IMR-90 (cell line): ENCODE measurements around the gene COL8A1. TPM values are rescaled to one million over a fixed set of nuclear protein-coding genes. Genes with fewer than 3 reads are reported as not detected.

Experiments
- ATAC-seq: fragments of 200-7000 bp; cut with Tn5 transposase; 2 replicates; pipeline ENCODE4 v1.9.1; 2020; ENCODE audit warnings: low read depth, mild to moderate bottlenecking, moderate library complexity
- BruUV-seq: library from RNA; stranded (reverse); fragments of 400-500 nt; replicated peaks from 2 replicates; lab custom pipeline; 2021; lab: Mats Ljungman, UMichigan
- CTCF ChIA-PET: fragments of 300-600 bp; formaldehyde crosslinking; extraction: SDS; loops from one replicate; lab custom pipeline; 2021; ENCODE audit warnings: antibody characterized with exemption; lab: Yijun Ruan, JAX
- POLR2A ChIA-PET: fragments of 300-600 bp; sonication (Branson Sonifier 250); formaldehyde crosslinking; loops from one replicate; lab custom pipeline; 2022; ENCODE audit warnings: antibody characterized with exemption; ENCODE audit not compliant: unreplicated experiment; lab: Charles Lee
- DNase-seq: peaks from one replicate; pipeline ENCODE4 v3.0.0; 2013
- H2AFZ ChIP-seq: replicated peaks from 2 replicates; pipeline ENCODE3; 2013; ENCODE audit warnings: low read length, mild to moderate bottlenecking; ENCODE audit not compliant: poor library complexity
- H2AK5ac ChIP-seq: 2 replicates; pipeline ENCODE4 v1.6.1; 2013; ENCODE audit warnings: low read depth, low read length, inconsistent platforms
- H2AK9ac ChIP-seq: replicated peaks from 2 replicates; pipeline ENCODE3; 2013; ENCODE audit warnings: mild to moderate bottlenecking, low read depth, low read length, moderate library complexity; ENCODE audit not compliant: poor library complexity
- H2BK120ac ChIP-seq: 2 replicates; pipeline ENCODE4 v1.6.1; 2013; ENCODE audit warnings: low read depth, low read length, inconsistent platforms
- H2BK15ac ChIP-seq: 3 replicates; pipeline ENCODE4 v1.6.1; 2013; ENCODE audit warnings: low read depth, low read length, inconsistent platforms
- H2BK20ac ChIP-seq: 2 replicates; pipeline ENCODE4 v1.6.1; 2013; ENCODE audit warnings: low read depth, mild to moderate bottlenecking, inconsistent platforms, low read length, moderate library complexity
- H2BK5ac ChIP-seq: 2 replicates; pipeline ENCODE4 v1.6.1; 2013; ENCODE audit warnings: mild to moderate bottlenecking, low read depth, low read length, inconsistent platforms; ENCODE audit not compliant: poor library complexity, severe bottlenecking
- H3K14ac ChIP-seq: replicated peaks from 2 replicates; pipeline ENCODE4 v1.6.1; 2013; ENCODE audit warnings: low read depth, low read length, inconsistent platforms
- H3K18ac ChIP-seq: 2 replicates; pipeline ENCODE4 v1.6.1; 2013; ENCODE audit warnings: low read depth, low read length, control low read depth
- H3K23ac ChIP-seq: 2 replicates; pipeline ENCODE4 v1.6.1; 2013; ENCODE audit warnings: low read depth, low read length, inconsistent platforms
- H3K27ac ChIP-seq: 2 replicates; pipeline ENCODE4 v1.5.1; 2013; ENCODE audit warnings: mild to moderate bottlenecking, control low read depth, low read length; ENCODE audit not compliant: insufficient read depth
- H3K27me3 ChIP-seq: 2 replicates; pipeline ENCODE4 v1.6.1; 2013; ENCODE audit warnings: low read length; ENCODE audit not compliant: control insufficient read depth, insufficient read depth
- H3K36me3 ChIP-seq: 2 replicates; pipeline ENCODE4 v1.6.1; 2013; ENCODE audit warnings: low read length, mixed read lengths; ENCODE audit not compliant: control insufficient read depth, insufficient read depth
- H3K4ac ChIP-seq: 2 replicates; pipeline ENCODE4 v1.6.1; 2013; ENCODE audit warnings: low read depth, low read length, inconsistent platforms
- H3K4me1 ChIP-seq: 2 replicates; pipeline ENCODE4 v1.6.1; 2013; ENCODE audit warnings: low read length, mixed read lengths; ENCODE audit not compliant: control insufficient read depth, insufficient read depth
- H3K4me2 ChIP-seq: 2 replicates; pipeline ENCODE4 v1.6.1; 2013; ENCODE audit warnings: low read depth, mild to moderate bottlenecking, control low read depth, low read length, moderate library complexity
- H3K4me3 ChIP-seq: 2 replicates; pipeline ENCODE4 v1.5.1; 2013; ENCODE audit warnings: low read depth, mild to moderate bottlenecking, control low read depth, low read length, moderate library complexity; ENCODE audit not compliant: insufficient read depth
- H3K56ac ChIP-seq: 2 replicates; pipeline ENCODE4 v1.6.1; 2013; ENCODE audit warnings: low read length, inconsistent platforms; ENCODE audit not compliant: insufficient read depth; ENCODE audit errors: extremely low read depth
- H3K79me1 ChIP-seq, 2 experiments: 2 replicates each; pipeline ENCODE4 v1.6.1; 2013; ENCODE audit warnings: low read length in 2 of 2, inconsistent platforms in 1 of 2, low read depth in 1 of 2
- H3K9ac ChIP-seq: 2 replicates; pipeline ENCODE4 v1.6.1; 2013; ENCODE audit warnings: low read depth, low read length, control low read depth
- H3K9me1 ChIP-seq: 2 replicates; pipeline ENCODE4 v1.6.1; 2013; ENCODE audit warnings: low read length, inconsistent platforms; ENCODE audit not compliant: insufficient read depth
- H3K9me3 ChIP-seq: 2 replicates; pipeline ENCODE4 v1.6.1; 2013; ENCODE audit warnings: low read length; ENCODE audit not compliant: control insufficient read depth, insufficient read depth
- H4K20me1 ChIP-seq: 2 replicates; pipeline ENCODE4 v1.6.1; 2013; ENCODE audit warnings: low read length, inconsistent platforms; ENCODE audit not compliant: insufficient read depth
- H4K5ac ChIP-seq: 2 replicates; pipeline ENCODE4 v1.6.1; 2013; ENCODE audit warnings: mild to moderate bottlenecking, low read depth, low read length, control low read depth
- H4K8ac ChIP-seq, 2 experiments: 2 replicates each; pipeline ENCODE4 v1.6.1; 2013; ENCODE audit warnings: low read depth in 2 of 2, low read length in 2 of 2, control low read depth in 1 of 2, inconsistent platforms in 1 of 2
- H4K91ac ChIP-seq: 2 replicates; pipeline ENCODE4 v1.6.1; 2013; ENCODE audit warnings: low read depth, low read length, inconsistent platforms; ENCODE audit not compliant: insufficient read depth
- ELK1 ChIP-seq: fragments of 150-350 bp; IDR thresholded peaks from 2 replicates; pipeline ENCODE4 v1.6.1; 2016; ENCODE audit warnings: low read depth, mild to moderate bottlenecking, low read length, moderate library complexity, borderline replicate concordance
- MAFK ChIP-seq: IDR thresholded peaks from 2 replicates; pipeline ENCODE4 v1.6.1; 2012; ENCODE audit warnings: low read depth, low read length, improper control_type of control experiment
- MXI1 ChIP-seq: IDR thresholded peaks from 2 replicates; pipeline ENCODE4 v1.6.1; 2012; ENCODE audit warnings: low read depth, mild to moderate bottlenecking, low read length, moderate library complexity, borderline replicate concordance
- RCOR1 ChIP-seq: IDR thresholded peaks from 2 replicates; pipeline ENCODE4 v1.6.1; 2012; ENCODE audit warnings: mild to moderate bottlenecking, low read length, improper control_type of control experiment; ENCODE audit not compliant: insufficient replicate concordance
- WGBS, 2 experiments: methylation state at CpG; one replicate each; pipeline versions ENCODE4 v1.1.5 to v1.1.7; 2013; ENCODE audit warnings: missing lambda C conversion rate in 2 of 2; ENCODE audit not compliant: insufficient read length in 1 of 2; ENCODE audit errors: extremely low coverage in 2 of 2; 5-methylcytosine and 5-hydroxymethylcytosine counted together
- dilution Hi-C: fragments of 300-500 bp; cut with HindIII; formaldehyde crosslinking; loops from one replicate; pipeline ENCODE4 v1.14.3; 2018; ENCODE audit warnings: low sequenced_read_pairs; ENCODE audit not compliant: unreplicated experiment
- in situ Hi-C: fragments of 300-500 bp; cut with MboI; formaldehyde crosslinking; loops from 3 replicates; pipeline ENCODE4 v1.14.3; 2019; ENCODE audit warnings: low sequenced_read_pairs, inconsistent platforms, mixed read lengths
- intact Hi-C: fragments of 100-400 bp; cut with micrococcal nuclease; formaldehyde crosslinking; loops from 2 replicates; pipeline ENCODE4 v1.10.0; 2022
- polyA plus RNA-seq, 3 experiments: library from polyadenylated mRNA; depleted of rRNA; stranded (reverse); fragments of >200 nt; gene quantifications; 2 replicates each; pipeline ENCODE4 v1.2.3, GENCODE V29; 2012; ENCODE audit warnings: low replicate concordance in 1 of 3
- total RNA-seq: library from RNA; depleted of rRNA; stranded (reverse); fragments of >200 nt; gene quantifications from 2 replicates; pipeline ENCODE4 v1.2.3, GENCODE V29; 2012

COL8A1 gene
- total and polyA plus RNA-seq, 2 of the 4 experiments (the other 2 are of a cell fraction) = 119 to 151 TPM

GRCh38 chr3:99808163-99808794, 169.9 kb downstream of the COL8A1 start (continued):
- TF ChIP-seq ELK1 = no peak

- H2AFZ ChIP-seq = no peak overlapping the region
- BruUV-seq = no TSS peak
- H3K56ac ChIP-seq = no peak overlapping the region
- H2BK120ac ChIP-seq = no peak overlapping the region
- H4K8ac ChIP-seq = no peak overlapping the region
- no peak overlapping the region for H3K14ac ChIP-seq
- dilution Hi-C loops (no loop called here), intact Hi-C loops (loop anchor here (5.0 kb wide), 1 partner anchor 787 kb away; no protein-coding TSS in a partner anchor), in situ Hi-C loops (no loop called here)
- no peaks in the 10 kb centered on the region for H4K20me1 ChIP-seq
- no CpG with 5 or more reads among the region's 2 CpGs for WGBS, 2 experiments
- CTCF ChIA-PET = no interaction called here
- no peaks in the 10 kb centered on the region for H3K4me1 ChIP-seq
- no peak overlapping the region for H3K4me2 ChIP-seq
- no peaks in the 10 kb centered on the region for H3K36me3 ChIP-seq
- POLR2A ChIA-PET = no interaction called here
- H3K4me3 ChIP-seq = no peak overlapping the region
- no peak overlapping the region for H2AK9ac ChIP-seq
- no peaks in the 10 kb centered on the region; the same call in 1 of the 2 replicates for H3K9me1 ChIP-seq
- no peak for TF ChIP-seq MAFK
- TF ChIP-seq RCOR1 = no peak
- TF ChIP-seq MXI1 = no peak
- no peak overlapping the region for H2BK20ac ChIP-seq
- H3K27ac ChIP-seq = no peak overlapping the region
- H4K5ac ChIP-seq = no peak overlapping the region
- no peaks in the 10 kb centered on the region for H3K27me3 ChIP-seq
- peaks cover 8% of the 10 kb centered on the region for H3K9me3 ChIP-seq
- H2BK15ac ChIP-seq = no peak overlapping the region
- no peak overlapping the region for H2BK5ac ChIP-seq
- no peak for ATAC-seq
- H3K18ac ChIP-seq = no peak overlapping the region
- no peak overlapping the region for H3K9ac ChIP-seq
- H3K4ac ChIP-seq = no peak overlapping the region
- H3K79me1 ChIP-seq = no peaks in the 10 kb centered on the region
- no peak overlapping the region for H2AK5ac ChIP-seq
- H4K91ac ChIP-seq = no peak overlapping the region
- no peak overlapping the region for H3K23ac ChIP-seq
- no peak for DNase-seq
These were observed 171.2 kb downstream of the COL8A1 start for GRCh38 chr3:99809565-99809964.
